Measurements from ENCODE around the gene STRBP. TPM values are rescaled to one million over a fixed set of nuclear protein-coding genes. Genes with fewer than 3 reads are reported as not detected.
A peak's percentile ranks its signal among the peaks of the same experiment; 100 is the strongest.

STRBP gene
- total RNA-seq, 1 experiment from 2014 or later = 74.0 TPM

- Histone ChIP-seq H4K8ac (replicated peaks; ENCODE audit: insufficient read length, low read depth, low read length) (no peak overlapping the region), H3K27me3 (ENCODE audit: insufficient read depth, low read length) (no peaks in the 10 kb centered on the region), H3K14ac (ENCODE audit: insufficient read depth, low read length) (no peak overlapping the region), H3K79me1 (ENCODE audit: insufficient read depth, low read depth, low read length, poor library complexity, severe bottlenecking) (no peaks in the 10 kb centered on the region), H2BK20ac (ENCODE audit: low read depth, low read length, poor library complexity, severe bottlenecking) (no peak overlapping the region), H2AFZ (ENCODE audit: low read length) (no peak overlapping the region), H3K9me3 (ENCODE audit: control insufficient read depth, low read depth, low read length) (no peaks in the 10 kb centered on the region), H2BK120ac (ENCODE audit: low read depth, low read length, poor library complexity, severe bottlenecking) (no peak overlapping the region), H3K23me2 (ENCODE audit: insufficient read length, low read depth, low read length, poor library complexity, severe bottlenecking) (no peaks in the 10 kb centered on the region), H3K4ac (ENCODE audit: low read depth, low read length) (no peak overlapping the region), H3T11ph (ENCODE audit: low read length) (no peak overlapping the region), H3K9ac (ENCODE audit: extremely low read depth, insufficient read length, low read length) (no peak overlapping the region), H3K56ac (ENCODE audit: insufficient read length, low read depth, low read length) (no peak overlapping the region), H3K27ac (ENCODE audit: insufficient read length, low read depth, low read length) (peak overlapping the region; percentile 30), H2BK12ac (ENCODE audit: insufficient read length, low read depth, low read length) (no peak overlapping the region), H2AK5ac (ENCODE audit: insufficient read length, low read length) (no peak overlapping the region), H3K18ac (ENCODE audit: insufficient read length, low read depth, low read length) (no peak overlapping the region), H3K23ac (ENCODE audit: insufficient read length, low read depth, low read length) (no peak overlapping the region), H3K4me1 (ENCODE audit: insufficient read depth, low read length) (peaks cover 11% of the 10 kb centered on the region; the same call in 1 of the 2 replicates), H2BK15ac (ENCODE audit: low read depth, low read length) (no peak overlapping the region), H2BK5ac (ENCODE audit: insufficient read length, low read length) (no peak overlapping the region), H4K20me1 (ENCODE audit: control insufficient read depth, insufficient read depth, insufficient read length) (no peaks in the 10 kb centered on the region), H4K5ac (ENCODE audit: insufficient read length, low read depth, low read length) (no peak overlapping the region), H3K79me2 (ENCODE audit: insufficient read depth, low read length) (no peaks in the 10 kb centered on the region), H4K91ac (ENCODE audit: insufficient read length, low read depth, low read length) (no peak overlapping the region), H3K4me2 (ENCODE audit: insufficient read depth, insufficient read length, low read length) (no peak overlapping the region)
- DNase-seq = no peak
- WGBS (ENCODE audit: extremely low coverage, insufficient read length, low lambda C conversion rate) = no CpG with 5 or more reads among the region's 1 CpG
- no peaks in the 10 kb centered on the region for H3K9me3 Mint-ChIP-seq
- peaks cover 49 to 57% of the 10 kb centered on the region in 2 experiments for H3K4me1 Mint-ChIP-seq
- peak overlapping the region in 1 of 3 experiments; percentile 46; a peak in 1 of 7 replicates for H3K27ac Mint-ChIP-seq
- H3K36me3 Mint-ChIP-seq (ENCODE audit: insufficient read depth in 1 of 3, low read depth in 3 of 3) = peaks cover 5 to 41% (median 35%) of the 10 kb centered on the region in 3 experiments; a peak in 6 of 7 replicates
- no peak overlapping the region for H3K4me3 Mint-ChIP-seq
- TF ChIP-seq CTCF (conservative IDR thresholded peaks at IDR 0.05) = no peak
- no peaks in the 10 kb centered on the region for H3K27me3 Mint-ChIP-seq (ENCODE audit: low read depth)
These were observed 194.4 kb downstream of the STRBP start for GRCh38 chr9:123073991-123074422.
